Fibroblast of skin of right quadriceps (primary cell): Measurements from ENCODE around the gene VNN1.
A peak's percentile ranks its signal among the peaks of the same experiment; 100 is the strongest.

Experiments
- DNase-seq: peaks from one replicate; pipeline ENCODE4 v3.0.0-alpha.2; 2013

Gene VNN1

GRCh38 chr6:132713352-132714134 is at the start of gene VNN1:
Gene VNN1 (minus strand): TSS chr6:132714055. CDS start chr6:132714035, 20 bp downstream.
- DNase-seq = no peak

- no peak for DNase-seq
These were observed 49.4 kb upstream of the VNN1 start for GRCh38 chr6:132763269-132763668.

- DNase-seq = no peak
These were observed 46.4 kb upstream of the VNN1 start for GRCh38 chr6:132760256-132760655.

GRCh38 chr6:132758689-132759088 is 44.8 kb upstream of the VNN1 start:
- no peak for DNase-seq

GRCh38 chr6:132752255-132752654 is 38.4 kb upstream of the VNN1 start:
- DNase-seq = no peak

- no peak for DNase-seq
These were observed 38.0 kb upstream of the VNN1 start for GRCh38 chr6:132751828-132752227.

GRCh38 chr6:132751306-132751705 is 37.5 kb upstream of the VNN1 start:
- DNase-seq = no peak

GRCh38 chr6:132750455-132751248 is 36.8 kb upstream of the VNN1 start:
- DNase-seq = no peak

- peak; percentile 27 for DNase-seq
These were observed 35.3 kb upstream of the VNN1 start for GRCh38 chr6:132749111-132749510.

GRCh38 chr6:132748446-132748845 is 34.6 kb upstream of the VNN1 start:
- DNase-seq = no peak

- DNase-seq = no peak
These were observed 32.2 kb upstream of the VNN1 start for GRCh38 chr6:132746048-132746447.

GRCh38 chr6:132742495-132742894 is 28.6 kb upstream of the VNN1 start:
- no peak for DNase-seq

GRCh38 chr6:132741281-132741680 is 27.4 kb upstream of the VNN1 start:
- no peak for DNase-seq

GRCh38 chr6:132736239-132736638 is 22.4 kb upstream of the VNN1 start:
- no peak for DNase-seq

- no peak for DNase-seq
These were observed 20.9 kb upstream of the VNN1 start for GRCh38 chr6:132734694-132735236.

GRCh38 chr6:132733814-132734213 is 20.0 kb upstream of the VNN1 start:
- no peak for DNase-seq

GRCh38 chr6:132733283-132733682 is 19.4 kb upstream of the VNN1 start:
- DNase-seq = no peak

GRCh38 chr6:132731086-132731485 is 17.2 kb upstream of the VNN1 start:
- DNase-seq = no peak

GRCh38 chr6:132730560-132730959 is 16.7 kb upstream of the VNN1 start:
- DNase-seq = no peak

GRCh38 chr6:132728616-132729015 is 14.8 kb upstream of the VNN1 start:
- no peak for DNase-seq

GRCh38 chr6:132726608-132726975 is 12.7 kb upstream of the VNN1 start:
- DNase-seq = no peak

- no peak for DNase-seq
These were observed 12.2 kb upstream of the VNN1 start for GRCh38 chr6:132725947-132726607.

- DNase-seq = no peak
These were observed 11.6 kb upstream of the VNN1 start for GRCh38 chr6:132725471-132725870.
